Upper lobe of right lung (tissue), 1 donor: ENCODE measurements around the gene AAR2. TPM values are rescaled to one million over a fixed set of nuclear protein-coding genes. Genes with fewer than 3 reads are reported as not detected.

Experiments used
- ATAC-seq: fragments of 200-7000 bp; cut with Tn5 transposase; one replicate; pipeline ENCODE4 v1.9.1; 2020; ENCODE audit warnings: mild to moderate bottlenecking, moderate library complexity
- DNase-seq: peaks from one replicate; pipeline ENCODE4 v3.0.0-alpha.2; 2020
- H3K27ac ChIP-seq: fragments of 200-600 bp; one replicate; pipeline ENCODE4 v1.8.0; 2022
- H3K27me3 ChIP-seq: fragments of 200-600 bp; one replicate; pipeline ENCODE4 v1.8.0; 2022; ENCODE audit warnings: mild to moderate bottlenecking
- H3K36me3 ChIP-seq: fragments of 200-600 bp; one replicate; pipeline ENCODE4 v1.8.0; 2022
- H3K4me1 ChIP-seq: fragments of 200-600 bp; one replicate; pipeline ENCODE4 v1.8.0; 2022
- H3K4me3 ChIP-seq: fragments of 200-600 bp; one replicate; pipeline ENCODE4 v1.8.0; 2022; ENCODE audit warnings: mild to moderate bottlenecking
- H3K9me3 ChIP-seq: fragments of 200-600 bp; one replicate; pipeline ENCODE4 v1.8.0; 2022
- CTCF ChIP-seq: fragments of 200-600 bp; IDR thresholded peaks from one replicate; pipeline ENCODE4 v1.8.0; 2022; ENCODE audit warnings: antibody characterized with exemption
- intact Hi-C: fragments of 100-400 bp; cut with DNase I; formaldehyde crosslinking; loops from one replicate; pipeline ENCODE4 v1.11.0; 2022
- total RNA-seq: library from RNA; stranded (reverse); fragmentation: NEBNext Ultra II Directional; extraction: Animal tissue kit (Norgen Biotek cat#: 25700); gene quantifications from one replicate; pipeline ENCODE4 v1.2.1, GENCODE V29; 2021
- donor health status: DM: no; HTN: yes; CAD: no; lungs with severe emphysema.

Gene AAR2
- total RNA-seq, 1 donor from 2014 or later = 24.4 TPM

- ATAC-seq (no peak), DNase-seq (no peak)
- Histone ChIP-seq H3K27ac (no peak overlapping the region), H3K36me3 (peaks cover 96% of the 10 kb centered on the region), H3K27me3 (no peaks in the 10 kb centered on the region), H3K4me1 (peaks cover 7% of the 10 kb centered on the region), H3K4me3 (no peak overlapping the region), H3K9me3 (no peaks in the 10 kb centered on the region)
- TF ChIP-seq CTCF = no peak
- intact Hi-C loops = no loop called here
These were observed 7.4 kb downstream of the AAR2 start for GRCh38 chr20:36243726-36244125.

- ATAC-seq (no peak), DNase-seq (no peak)
- Histone ChIP-seq H3K27ac (no peak overlapping the region), H3K27me3 (no peaks in the 10 kb centered on the region), H3K4me3 (no peak overlapping the region), H3K36me3 (peaks cover 99% of the 10 kb centered on the region), H3K9me3 (no peaks in the 10 kb centered on the region), H3K4me1 (no peaks in the 10 kb centered on the region)
- intact Hi-C loops = no loop called here
- TF ChIP-seq CTCF = no peak
These were observed 10.1 kb downstream of the AAR2 start for GRCh38 chr20:36246401-36246800.

GRCh38 chr20:36248836-36249235, 12.6 kb downstream of the AAR2 start:
- no peak for ATAC-seq
- Histone ChIP-seq H3K36me3 (peaks cover 91% of the 10 kb centered on the region), H3K4me1 (no peaks in the 10 kb centered on the region), H3K27ac (no peak overlapping the region), H3K4me3 (no peak overlapping the region), H3K27me3 (no peaks in the 10 kb centered on the region), H3K9me3 (no peaks in the 10 kb centered on the region)
- intact Hi-C loops = no loop called here
- no peak for TF ChIP-seq CTCF
- DNase-seq = no peak

- no peaks in the 10 kb centered on the region for H3K9me3 ChIP-seq
- H3K4me3 ChIP-seq = no peak overlapping the region
- TF ChIP-seq CTCF = no peak
- intact Hi-C loops = no loop called here
- peaks cover 91% of the 10 kb centered on the region for H3K36me3 ChIP-seq
- ATAC-seq (no peak), DNase-seq (no peak)
- H3K4me1 ChIP-seq = no peaks in the 10 kb centered on the region
- H3K27me3 ChIP-seq = no peaks in the 10 kb centered on the region
- no peak overlapping the region for H3K27ac ChIP-seq
These were observed 13.2 kb downstream of the AAR2 start for GRCh38 chr20:36249450-36249849.

GRCh38 chr20:36251426-36251825, 15.1 kb downstream of the AAR2 start:
- Histone ChIP-seq H3K9me3 (no peaks in the 10 kb centered on the region), H3K4me3 (no peak overlapping the region), H3K36me3 (peaks cover 85% of the 10 kb centered on the region), H3K27ac (no peak overlapping the region), H3K27me3 (no peaks in the 10 kb centered on the region), H3K4me1 (no peaks in the 10 kb centered on the region)
- ATAC-seq = no peak
- no peak for DNase-seq
- no peak for TF ChIP-seq CTCF
- intact Hi-C loops = no loop called here

- intact Hi-C loops = no loop called here
- no peaks in the 10 kb centered on the region for H3K9me3 ChIP-seq
- no peak overlapping the region for H3K27ac ChIP-seq
- DNase-seq (no peak), ATAC-seq (no peak)
- H3K36me3 ChIP-seq = peaks cover 85% of the 10 kb centered on the region
- no peak for TF ChIP-seq CTCF
- H3K4me3 ChIP-seq = no peak overlapping the region
- no peaks in the 10 kb centered on the region for H3K27me3 ChIP-seq
- H3K4me1 ChIP-seq = no peaks in the 10 kb centered on the region
These were observed 16.2 kb downstream of the AAR2 start for GRCh38 chr20:36252511-36252910.
